Nephron progenitor cell (in vitro differentiated cells): ENCODE results near the gene LRBA.
A peak's percentile ranks its signal among the peaks of the same experiment; 100 is the strongest.

ENCODE experiments used
- DNase-seq: peaks from one replicate; pipeline ENCODE4 v3.0.0; 2021
- H3K27ac Mint-ChIP-seq: 2 replicates; pipeline ENCODE4 v1.8.0; 2021; ENCODE audit warnings: mild to moderate bottlenecking, moderate library complexity, mixed read lengths
- H3K27me3 Mint-ChIP-seq: 2 replicates; pipeline ENCODE4 v1.8.0; 2021; ENCODE audit warnings: mild to moderate bottlenecking, low read depth, mixed read lengths; ENCODE audit not compliant: poor library complexity
- H3K36me3 Mint-ChIP-seq: 2 replicates; pipeline ENCODE4 v1.8.0; 2021; ENCODE audit warnings: low read depth, mixed read lengths
- H3K4me1 Mint-ChIP-seq: 2 replicates; pipeline ENCODE4 v1.8.0; 2021; ENCODE audit warnings: mixed read lengths
- H3K4me3 Mint-ChIP-seq: 2 replicates; pipeline ENCODE4 v1.8.0; 2021; ENCODE audit warnings: mild to moderate bottlenecking, moderate library complexity, mixed read lengths
- H3K9me3 Mint-ChIP-seq: 2 replicates; pipeline ENCODE4 v1.8.0; 2021; ENCODE audit warnings: mild to moderate bottlenecking, moderate library complexity, mixed read lengths
- CTCF ChIP-seq: fragments of 200-600 bp; sonication (generic); IDR thresholded peaks from 2 replicates; pipeline ENCODE4 v1.5.0; 2021; ENCODE audit warnings: antibody characterized with exemption

The LRBA gene

GRCh38 chr4:150681063-150681462 is 334.0 kb downstream of the LRBA start:
- no peak for DNase-seq
- no peaks in the 10 kb centered on the region for H3K36me3 Mint-ChIP-seq
- H3K27ac Mint-ChIP-seq = no peak overlapping the region

GRCh38 chr4:150680651-150681050 is 334.4 kb downstream of the LRBA start:
- H3K9me3 Mint-ChIP-seq = no peaks in the 10 kb centered on the region
- no peaks in the 10 kb centered on the region for H3K27me3 Mint-ChIP-seq
- no peak overlapping the region for H3K27ac Mint-ChIP-seq
- no peak for DNase-seq
- no peak overlapping the region for H3K4me3 Mint-ChIP-seq
- no peaks in the 10 kb centered on the region for H3K36me3 Mint-ChIP-seq
- no peak for TF ChIP-seq CTCF
- H3K4me1 Mint-ChIP-seq = no peaks in the 10 kb centered on the region

More at GRCh38 chr4:150681063-150681462, 334.0 kb downstream of the LRBA start:
- no peak for TF ChIP-seq CTCF
- Mint-ChIP-seq H3K9me3 (no peaks in the 10 kb centered on the region), H3K4me3 (no peak overlapping the region), H3K4me1 (no peaks in the 10 kb centered on the region), H3K27me3 (no peaks in the 10 kb centered on the region)

GRCh38 chr4:150679765-150680343 is 335.2 kb downstream of the LRBA start:
- no peak overlapping the region for H3K27ac Mint-ChIP-seq
- no peaks in the 10 kb centered on the region for H3K27me3 Mint-ChIP-seq
- no peaks in the 10 kb centered on the region for H3K36me3 Mint-ChIP-seq
- H3K4me1 Mint-ChIP-seq = no peaks in the 10 kb centered on the region
- H3K9me3 Mint-ChIP-seq = no peaks in the 10 kb centered on the region
- H3K4me3 Mint-ChIP-seq = no peak overlapping the region
- DNase-seq = no peak
- TF ChIP-seq CTCF = no peak

GRCh38 chr4:150679018-150679764 is 335.9 kb downstream of the LRBA start:
- Mint-ChIP-seq H3K9me3 (no peaks in the 10 kb centered on the region), H3K4me3 (no peak overlapping the region), H3K27me3 (no peaks in the 10 kb centered on the region), H3K36me3 (no peaks in the 10 kb centered on the region), H3K27ac (peak overlapping the region; percentile 22), H3K4me1 (no peaks in the 10 kb centered on the region)
- no peak for TF ChIP-seq CTCF
- no peak for DNase-seq

- Mint-ChIP-seq H3K27ac (no peak overlapping the region), H3K4me1 (no peaks in the 10 kb centered on the region), H3K9me3 (no peaks in the 10 kb centered on the region), H3K36me3 (no peaks in the 10 kb centered on the region), H3K4me3 (no peak overlapping the region), H3K27me3 (peaks cover 3% of the 10 kb centered on the region)
- DNase-seq = no peak
- no peak for TF ChIP-seq CTCF
Observed at GRCh38 chr4:150673793-150674192, 341.3 kb downstream of the LRBA start.

GRCh38 chr4:150668824-150669223 is 346.3 kb downstream of the LRBA start:
- no peak overlapping the region for H3K4me3 Mint-ChIP-seq
- no peak overlapping the region for H3K27ac Mint-ChIP-seq
- no peaks in the 10 kb centered on the region for H3K4me1 Mint-ChIP-seq
- H3K36me3 Mint-ChIP-seq = no peaks in the 10 kb centered on the region
- H3K27me3 Mint-ChIP-seq = peaks cover 3% of the 10 kb centered on the region
- no peak for TF ChIP-seq CTCF
- DNase-seq = no peak
- H3K9me3 Mint-ChIP-seq = no peaks in the 10 kb centered on the region
